ENCODE data around the gene SORCS1. TPM values are rescaled to one million over a fixed set of nuclear protein-coding genes. Genes with fewer than 3 reads are reported as not detected.

SORCS1 gene
- total and polyA plus RNA-seq, 4 donors = 0.04 to 3.5 (median 0.05) TPM

DNA sequence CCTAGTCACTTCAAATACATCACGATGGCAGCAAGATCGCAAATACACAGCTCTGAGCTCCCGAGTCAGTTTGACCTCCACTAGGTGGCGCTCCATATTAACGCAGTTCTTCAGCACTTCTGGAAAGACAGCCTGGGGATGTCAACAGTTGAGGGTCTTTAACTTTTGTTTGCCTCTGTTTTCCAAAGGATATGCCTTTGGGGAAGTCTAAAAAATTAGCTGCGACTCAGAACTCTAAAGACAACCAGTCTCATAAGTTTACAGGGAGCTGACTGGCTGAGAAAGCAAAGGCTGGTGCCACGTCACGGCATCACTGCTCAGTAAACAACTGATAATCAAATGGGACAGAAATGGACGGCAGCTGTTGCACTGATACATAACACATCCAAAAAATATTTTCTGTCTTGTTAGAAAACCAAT lies 458.8 kb downstream of the SORCS1 start:
- TF ChIP-seq, protein P1, sequence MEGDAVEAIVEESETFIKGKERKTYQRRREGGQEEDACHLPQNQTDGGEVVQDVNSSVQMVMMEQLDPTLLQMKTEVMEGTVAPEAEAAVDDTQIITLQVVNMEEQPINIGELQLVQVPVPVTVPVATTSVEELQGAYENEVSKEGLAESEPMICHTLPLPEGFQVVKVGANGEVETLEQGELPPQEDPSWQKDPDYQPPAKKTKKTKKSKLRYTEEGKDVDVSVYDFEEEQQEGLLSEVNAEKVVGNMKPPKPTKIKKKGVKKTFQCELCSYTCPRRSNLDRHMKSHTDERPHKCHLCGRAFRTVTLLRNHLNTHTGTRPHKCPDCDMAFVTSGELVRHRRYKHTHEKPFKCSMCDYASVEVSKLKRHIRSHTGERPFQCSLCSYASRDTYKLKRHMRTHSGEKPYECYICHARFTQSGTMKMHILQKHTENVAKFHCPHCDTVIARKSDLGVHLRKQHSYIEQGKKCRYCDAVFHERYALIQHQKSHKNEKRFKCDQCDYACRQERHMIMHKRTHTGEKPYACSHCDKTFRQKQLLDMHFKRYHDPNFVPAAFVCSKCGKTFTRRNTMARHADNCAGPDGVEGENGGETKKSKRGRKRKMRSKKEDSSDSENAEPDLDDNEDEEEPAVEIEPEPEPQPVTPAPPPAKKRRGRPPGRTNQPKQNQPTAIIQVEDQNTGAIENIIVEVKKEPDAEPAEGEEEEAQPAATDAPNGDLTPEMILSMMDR (IDR thresholded peaks at IDR 0.05; ENCODE audit: control extremely low read depth, extremely low read depth) = peak; percentile 30
- peaks cover 0 to 15% (median 0%) of the 10 kb centered on the region in 5 donors for H3K4me1 ChIP-seq (ENCODE audit: control insufficient read depth in 5 of 5, insufficient read depth in 5 of 5, low read length in 5 of 5)
- no peaks in the 10 kb centered on the region for H3K36me3 ChIP-seq (ENCODE audit: control insufficient read depth in 4 of 4, insufficient read depth in 4 of 4, low read length in 4 of 4)
- no peak overlapping the region for H3K9ac ChIP-seq (ENCODE audit: insufficient read depth in 1 of 2, low read length in 2 of 2)
- no peak overlapping the region for H3K4me3 ChIP-seq
- peaks cover 0 to 11% (median 4%) of the 10 kb centered on the region in 3 donors for H3K27me3 ChIP-seq (ENCODE audit: control insufficient read depth in 3 of 3, insufficient read depth in 3 of 3, low read length in 2 of 3)
- WGBS, 2 donors = 19 to 28% methylated on average over 9 of the region's 9 CpGs
- DNase-seq (peak; percentile 91 to 98 (median 98)), ATAC-seq (ENCODE audit: insufficient read depth, low FRiP score) (no peak)
- H3K9me3 ChIP-seq (ENCODE audit: control insufficient read depth in 4 of 4, insufficient read depth in 3 of 4, low read length in 3 of 4) = no peaks in the 10 kb centered on the region
- H3K27ac ChIP-seq (ENCODE audit: low read depth in 1 of 2, low read length in 1 of 2) = no peak overlapping the region

DNA sequence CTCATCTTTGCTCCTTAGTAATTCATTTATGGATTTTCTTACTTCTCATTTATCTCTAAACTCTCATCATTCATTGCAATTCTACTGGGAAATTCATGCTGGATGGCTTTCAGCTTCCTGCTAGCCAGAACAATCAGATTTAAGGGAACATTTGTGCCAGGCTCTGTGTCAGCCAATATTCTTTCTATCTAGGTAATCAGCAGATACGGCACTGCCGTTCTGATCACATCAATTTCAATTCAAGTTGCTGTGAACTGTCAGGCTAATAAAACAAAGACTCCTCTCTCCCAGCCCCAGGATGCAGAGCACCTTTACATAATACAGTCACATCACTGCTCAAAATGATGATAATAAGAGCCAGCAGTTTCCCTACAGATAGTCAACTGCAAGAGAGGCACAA lies 468.3 kb downstream of the SORCS1 start:
- peaks cover 0 to 2% (median 0%) of the 10 kb centered on the region in 5 donors for H3K4me1 ChIP-seq (ENCODE audit: control insufficient read depth in 5 of 5, insufficient read depth in 5 of 5, low read length in 5 of 5)
- H3K4me3 ChIP-seq = no peak overlapping the region
- ATAC-seq (ENCODE audit: insufficient read depth, low FRiP score) = no peak
- no peak overlapping the region for H3K27ac ChIP-seq (ENCODE audit: low read depth in 1 of 2, low read length in 1 of 2)
- H3K9ac ChIP-seq (ENCODE audit: insufficient read depth in 1 of 2, low read length in 2 of 2) = no peak overlapping the region
- no peaks in the 10 kb centered on the region for H3K36me3 ChIP-seq (ENCODE audit: control insufficient read depth in 4 of 4, insufficient read depth in 4 of 4, low read length in 4 of 4)
- 76 to 83% methylated on average over 2 of the region's 2 CpGs for WGBS, 2 donors
- no peaks in the 10 kb centered on the region for H3K9me3 ChIP-seq (ENCODE audit: control insufficient read depth in 4 of 4, insufficient read depth in 3 of 4, low read length in 3 of 4)
- TF ChIP-seq, protein P1 (IDR thresholded peaks at IDR 0.05; ENCODE audit: control extremely low read depth, extremely low read depth) = no peak
- H3K27me3 ChIP-seq (ENCODE audit: control insufficient read depth in 3 of 3, insufficient read depth in 3 of 3, low read length in 2 of 3) = peaks cover 3 to 8% (median 3%) of the 10 kb centered on the region in 3 donors
- no peak for DNase-seq

DNA sequence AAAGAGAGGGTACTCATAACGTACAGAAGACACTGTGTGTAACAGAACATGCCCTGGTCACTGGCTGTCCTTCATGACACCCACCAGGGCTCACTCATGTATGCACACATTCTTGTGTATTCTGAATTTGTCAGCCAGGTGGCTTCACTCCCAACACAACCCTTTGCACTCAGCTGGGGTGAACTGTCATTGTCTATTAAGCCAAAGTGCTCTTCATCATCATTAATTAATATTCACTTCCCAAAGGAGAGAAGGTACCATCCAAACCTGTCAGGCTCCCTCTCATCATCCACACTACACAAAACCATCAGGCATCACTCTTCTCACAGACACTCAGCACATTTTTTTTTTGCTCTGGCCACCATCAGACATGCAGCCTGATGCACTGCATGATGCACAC lies 469.8 kb downstream of the SORCS1 start:
- no peak overlapping the region for H3K4me3 ChIP-seq
- peaks cover 0 to 3% (median 3%) of the 10 kb centered on the region in 3 donors for H3K27me3 ChIP-seq (ENCODE audit: control insufficient read depth in 3 of 3, insufficient read depth in 3 of 3, low read length in 2 of 3)
- no peak for ATAC-seq (ENCODE audit: insufficient read depth, low FRiP score)
- H3K36me3 ChIP-seq (ENCODE audit: control insufficient read depth in 4 of 4, insufficient read depth in 4 of 4, low read length in 4 of 4) = no peaks in the 10 kb centered on the region
- no peak overlapping the region for H3K9ac ChIP-seq (ENCODE audit: insufficient read depth in 1 of 2, low read length in 2 of 2)
- WGBS, 2 donors = 62 to 74% methylated on average over 1 of the region's 1 CpG
- DNase-seq = no peak
- no peak overlapping the region for H3K27ac ChIP-seq (ENCODE audit: low read depth in 1 of 2, low read length in 1 of 2)
- TF ChIP-seq, protein P1 (IDR thresholded peaks at IDR 0.05; ENCODE audit: control extremely low read depth, extremely low read depth) = no peak
- H3K4me1 ChIP-seq (ENCODE audit: control insufficient read depth in 5 of 5, insufficient read depth in 5 of 5, low read length in 5 of 5) = peaks cover 0 to 2% (median 0%) of the 10 kb centered on the region in 5 donors
- no peaks in the 10 kb centered on the region for H3K9me3 ChIP-seq (ENCODE audit: control insufficient read depth in 4 of 4, insufficient read depth in 3 of 4, low read length in 3 of 4)

DNA sequence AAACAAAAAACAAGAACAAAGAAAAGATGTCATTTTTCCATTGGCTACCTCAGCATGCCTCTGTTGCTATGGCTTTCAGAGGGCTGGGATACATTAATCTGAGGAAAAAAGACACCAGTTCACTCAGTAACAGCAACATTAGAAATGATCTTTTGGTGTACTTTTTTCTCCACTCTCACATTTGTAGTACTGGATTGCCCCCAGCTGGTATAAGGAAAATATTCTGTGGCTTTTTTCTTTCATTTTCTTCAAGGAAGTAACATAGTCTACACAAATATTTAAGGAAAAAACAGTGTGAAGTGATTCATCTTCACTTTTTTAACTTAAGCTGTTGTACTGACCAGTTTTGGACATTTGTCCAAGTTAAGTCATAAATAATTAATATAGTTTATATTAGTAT lies 482.3 kb downstream of the SORCS1 start:
- no peak overlapping the region for H3K4me3 ChIP-seq
- H3K27ac ChIP-seq (ENCODE audit: low read depth in 1 of 2, low read length in 1 of 2) = no peak overlapping the region
- H3K4me1 ChIP-seq (ENCODE audit: control insufficient read depth in 5 of 5, insufficient read depth in 5 of 5, low read length in 5 of 5) = peaks cover 0 to 3% (median 0%) of the 10 kb centered on the region in 5 donors
- no peak overlapping the region for H3K9ac ChIP-seq (ENCODE audit: insufficient read depth in 1 of 2, low read length in 2 of 2)
- no peaks in the 10 kb centered on the region for H3K36me3 ChIP-seq (ENCODE audit: control insufficient read depth in 4 of 4, insufficient read depth in 4 of 4, low read length in 4 of 4)
- ATAC-seq (ENCODE audit: insufficient read depth, low FRiP score) (no peak), DNase-seq (peak in 2 of 3 donors; percentile 19 to 35)
- TF ChIP-seq, protein P1 (IDR thresholded peaks at IDR 0.05; ENCODE audit: control extremely low read depth, extremely low read depth) = no peak
- peaks cover 0 to 1% (median 0%) of the 10 kb centered on the region in 4 donors for H3K9me3 ChIP-seq (ENCODE audit: control insufficient read depth in 4 of 4, insufficient read depth in 3 of 4, low read length in 3 of 4)
- H3K27me3 ChIP-seq (ENCODE audit: control insufficient read depth in 3 of 3, insufficient read depth in 3 of 3, low read length in 2 of 3) = peaks cover 0 to 4% (median 1%) of the 10 kb centered on the region in 3 donors

All from lung (tissue), 12 donors.